HUES6 (cell line): ENCODE data around the gene COL15A1.

Experiments used
- H3K27ac ChIP-seq: 2 replicates; pipeline ENCODE4 v1.7.0; 2013; ENCODE audit warnings: low read depth, mild to moderate bottlenecking, low read length, inconsistent platforms
- H3K27me3 ChIP-seq: 2 replicates; pipeline ENCODE4 v1.6.1; 2013; ENCODE audit warnings: low read length; ENCODE audit not compliant: control insufficient read depth, insufficient read depth
- H3K36me3 ChIP-seq: 2 replicates; pipeline ENCODE4 v1.6.1; 2013; ENCODE audit warnings: low read length; ENCODE audit not compliant: control insufficient read depth, insufficient read depth
- H3K4me1 ChIP-seq: 2 replicates; pipeline ENCODE4 v1.6.1; 2013; ENCODE audit warnings: low read length; ENCODE audit not compliant: control insufficient read depth, insufficient read depth
- H3K4me3 ChIP-seq: 2 replicates; pipeline ENCODE4 v1.5.1; 2013; ENCODE audit warnings: low read depth, low read length
- H3K9ac ChIP-seq: one replicate; pipeline ENCODE4 v1.6.1; 2013; ENCODE audit warnings: mild to moderate bottlenecking, low read length
- H3K9me3 ChIP-seq: 2 replicates; pipeline ENCODE4 v1.6.1; 2013; ENCODE audit warnings: low read depth, low read length; ENCODE audit not compliant: control insufficient read depth, insufficient read depth

COL15A1 gene

DNA sequence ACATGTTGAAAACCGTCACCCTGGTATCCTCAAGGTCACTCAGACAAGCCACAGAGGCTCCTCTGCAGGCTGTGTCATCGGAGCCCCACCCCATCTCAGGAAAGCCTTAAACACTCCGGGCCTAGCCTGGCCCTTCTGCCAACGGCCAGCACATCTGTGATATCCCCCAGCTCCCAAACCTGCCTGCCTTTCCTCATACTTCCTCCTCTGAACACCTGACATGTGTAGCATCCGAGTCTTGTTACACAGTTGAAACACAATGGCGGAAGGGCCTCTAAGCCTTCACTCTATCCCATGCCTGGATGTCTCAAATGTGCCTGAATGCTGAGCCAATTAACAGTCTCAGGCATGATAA is 128.3 kb downstream of the COL15A1 start:
- H3K27me3 ChIP-seq = no peaks in the 10 kb centered on the region
- no peaks in the 10 kb centered on the region for H3K9me3 ChIP-seq
- no peaks in the 10 kb centered on the region; the same call in 1 of the 2 replicates for H3K4me1 ChIP-seq
- no peaks in the 10 kb centered on the region for H3K36me3 ChIP-seq
- H3K9ac ChIP-seq = no peak overlapping the region
- H3K4me3 ChIP-seq = no peak overlapping the region
- H3K27ac ChIP-seq = no peak overlapping the region

- H3K27ac ChIP-seq = no peak overlapping the region
- no peak overlapping the region for H3K9ac ChIP-seq
- no peak overlapping the region for H3K4me3 ChIP-seq
- H3K9me3 ChIP-seq = no peaks in the 10 kb centered on the region
- H3K4me1 ChIP-seq = no peaks in the 10 kb centered on the region; the same call in 1 of the 2 replicates
- no peaks in the 10 kb centered on the region for H3K36me3 ChIP-seq
- H3K27me3 ChIP-seq = no peaks in the 10 kb centered on the region
These were observed 129.6 kb downstream of the COL15A1 start for GRCh38 chr9:99073347-99073746.

- Histone ChIP-seq H3K9ac (no peak overlapping the region), H3K27me3 (no peaks in the 10 kb centered on the region), H3K4me1 (no peaks in the 10 kb centered on the region; the same call in 1 of the 2 replicates), H3K36me3 (no peaks in the 10 kb centered on the region), H3K27ac (no peak overlapping the region), H3K9me3 (no peaks in the 10 kb centered on the region), H3K4me3 (no peak overlapping the region)
These were observed 130.5 kb downstream of the COL15A1 start for GRCh38 chr9:99073985-99074901.

DNA sequence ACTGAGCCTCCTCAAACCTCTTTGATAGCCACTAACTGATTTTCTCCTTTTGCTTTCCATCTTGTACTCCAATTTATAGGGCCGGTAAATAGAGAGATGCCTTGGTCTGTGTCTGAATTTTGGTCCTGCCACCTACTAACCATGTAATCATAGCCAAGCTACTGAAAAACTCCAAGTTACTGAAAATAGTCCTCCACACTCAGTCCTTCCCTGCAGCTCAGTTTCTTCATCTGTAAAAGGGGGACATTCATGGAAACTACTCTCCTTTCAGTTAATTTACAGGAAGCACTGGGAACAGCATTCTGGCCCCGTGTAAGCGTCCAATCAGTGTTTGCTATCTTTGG is 131.2 kb downstream of the COL15A1 start:
- Histone ChIP-seq H3K4me3 (no peak overlapping the region), H3K36me3 (no peaks in the 10 kb centered on the region), H3K27me3 (no peaks in the 10 kb centered on the region), H3K27ac (no peak overlapping the region), H3K9me3 (no peaks in the 10 kb centered on the region), H3K9ac (no peak overlapping the region), H3K4me1 (no peaks in the 10 kb centered on the region; the same call in 1 of the 2 replicates)

DNA sequence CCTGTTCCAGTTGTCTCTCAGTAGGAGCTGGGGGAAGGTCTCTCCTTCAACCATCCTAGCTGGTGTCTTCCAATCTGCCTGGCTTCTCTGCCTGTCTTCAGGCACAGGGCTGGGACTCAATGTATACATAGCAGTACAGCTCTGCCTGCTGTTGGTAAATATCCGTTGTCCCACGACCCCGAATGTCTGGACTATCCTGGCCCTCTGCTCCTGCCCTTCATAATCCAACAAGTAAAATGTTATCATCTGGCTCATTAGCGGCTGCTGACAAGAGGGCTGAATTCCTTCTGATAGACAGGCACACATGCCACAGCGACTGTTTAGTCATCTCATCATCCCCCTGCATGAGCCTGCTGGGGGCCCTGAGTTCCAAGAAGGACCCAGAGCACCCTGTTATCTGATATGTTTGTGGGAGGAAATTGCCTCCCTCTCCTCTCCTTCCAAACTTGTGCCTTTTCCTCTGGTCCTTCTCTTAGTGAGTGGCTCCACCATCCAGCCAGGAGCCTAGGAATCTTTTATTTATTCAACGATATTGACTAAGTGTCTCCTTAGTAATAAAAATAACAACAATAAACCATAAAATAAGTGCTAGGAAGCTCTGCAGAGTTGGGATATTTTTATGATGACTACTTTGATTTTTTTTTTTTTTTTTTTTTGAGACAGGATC is 131.7 kb downstream of the COL15A1 start:
- Histone ChIP-seq H3K36me3 (no peaks in the 10 kb centered on the region), H3K9ac (no peak overlapping the region), H3K27ac (no peak overlapping the region), H3K4me3 (no peak overlapping the region), H3K27me3 (no peaks in the 10 kb centered on the region), H3K9me3 (no peaks in the 10 kb centered on the region), H3K4me1 (no peaks in the 10 kb centered on the region; the same call in 1 of the 2 replicates)

DNA sequence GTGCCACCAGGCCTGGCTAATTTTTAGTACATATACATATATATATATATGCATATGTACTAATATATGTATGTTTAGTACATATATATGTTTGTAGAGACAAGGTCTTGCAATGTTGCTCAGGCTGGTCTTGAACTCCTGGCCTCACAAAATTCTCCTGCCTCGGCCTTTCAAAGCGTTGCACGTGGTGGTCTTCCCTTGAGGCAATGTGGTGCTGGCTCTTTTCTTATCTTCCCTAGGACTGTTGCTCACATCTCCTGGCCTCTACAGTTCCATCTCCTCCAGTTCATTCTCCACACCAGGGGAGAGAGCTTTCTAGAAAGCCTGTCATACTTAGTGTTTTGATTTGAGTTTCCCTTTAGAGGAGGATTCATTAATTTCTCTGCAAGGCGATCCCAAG is 132.3 kb downstream of the COL15A1 start:
- Histone ChIP-seq H3K27me3 (no peaks in the 10 kb centered on the region), H3K27ac (no peak overlapping the region), H3K36me3 (no peaks in the 10 kb centered on the region), H3K9me3 (no peaks in the 10 kb centered on the region), H3K4me3 (no peak overlapping the region), H3K4me1 (no peaks in the 10 kb centered on the region; the same call in 1 of the 2 replicates), H3K9ac (no peak overlapping the region)

DNA sequence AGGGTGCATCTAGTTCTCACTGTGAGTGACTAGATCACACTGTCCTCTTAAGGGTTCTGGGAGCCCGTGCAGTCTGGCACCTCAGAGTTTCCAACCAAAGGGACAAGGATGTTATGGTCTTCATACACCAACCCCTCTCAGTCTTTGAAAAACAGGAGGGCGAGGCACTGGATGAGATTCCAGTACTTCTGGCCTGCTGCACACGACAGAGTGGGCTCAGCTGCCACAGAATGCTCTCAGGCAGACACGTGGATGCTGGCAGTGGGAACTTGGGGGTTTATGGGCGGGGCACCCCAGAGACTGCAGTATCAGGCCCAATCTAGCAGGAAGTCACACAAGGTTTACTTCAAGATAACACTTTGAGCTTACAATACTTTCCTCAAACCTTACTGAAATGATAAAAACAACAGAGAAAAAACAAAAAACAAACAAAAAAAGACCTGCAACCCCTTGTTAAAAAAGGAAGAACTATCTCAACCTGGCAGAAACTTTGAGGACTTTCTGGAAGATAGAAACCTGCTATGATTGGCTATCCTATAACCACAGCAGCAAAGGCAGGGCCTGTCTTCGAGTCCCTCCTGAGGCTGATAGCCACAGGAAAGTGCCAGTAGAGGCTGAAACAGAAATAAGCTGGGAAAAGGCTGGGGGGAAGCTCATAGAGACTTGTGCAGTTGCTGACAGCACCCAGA is 132.9 kb downstream of the COL15A1 start:
- no peak overlapping the region for H3K9ac ChIP-seq
- H3K36me3 ChIP-seq = no peaks in the 10 kb centered on the region
- no peaks in the 10 kb centered on the region for H3K27me3 ChIP-seq
- no peak overlapping the region for H3K27ac ChIP-seq
- no peaks in the 10 kb centered on the region; the same call in 1 of the 2 replicates for H3K4me1 ChIP-seq
- no peak overlapping the region for H3K4me3 ChIP-seq
- no peaks in the 10 kb centered on the region for H3K9me3 ChIP-seq

DNA sequence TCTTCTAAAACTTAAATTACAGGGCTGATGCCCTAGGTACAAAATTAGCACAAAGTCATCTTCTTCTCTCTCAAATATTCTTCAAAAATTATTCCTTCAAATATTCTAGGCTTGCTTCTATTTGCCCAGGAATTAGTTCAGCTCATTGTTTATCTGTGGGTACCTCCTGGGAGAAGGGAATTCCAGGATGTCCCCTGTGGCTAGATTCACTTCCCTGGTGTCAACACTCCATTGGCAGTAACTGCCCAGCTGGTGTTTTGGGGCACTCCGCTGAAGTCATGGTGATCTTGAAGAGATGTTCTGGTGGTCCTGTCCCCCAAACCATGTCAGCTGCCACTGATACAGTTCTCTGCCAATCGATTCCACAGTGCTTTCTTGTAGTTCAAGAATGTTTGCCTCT is 135.0 kb downstream of the COL15A1 start:
- Histone ChIP-seq H3K36me3 (no peaks in the 10 kb centered on the region), H3K4me3 (no peak overlapping the region), H3K4me1 (no peaks in the 10 kb centered on the region; the same call in 1 of the 2 replicates), H3K27me3 (no peaks in the 10 kb centered on the region), H3K27ac (no peak overlapping the region), H3K9ac (no peak overlapping the region), H3K9me3 (0 out of 2 replicates have a peak, but pooled peaks cover 5% of the 10 kb centered on the region)

DNA sequence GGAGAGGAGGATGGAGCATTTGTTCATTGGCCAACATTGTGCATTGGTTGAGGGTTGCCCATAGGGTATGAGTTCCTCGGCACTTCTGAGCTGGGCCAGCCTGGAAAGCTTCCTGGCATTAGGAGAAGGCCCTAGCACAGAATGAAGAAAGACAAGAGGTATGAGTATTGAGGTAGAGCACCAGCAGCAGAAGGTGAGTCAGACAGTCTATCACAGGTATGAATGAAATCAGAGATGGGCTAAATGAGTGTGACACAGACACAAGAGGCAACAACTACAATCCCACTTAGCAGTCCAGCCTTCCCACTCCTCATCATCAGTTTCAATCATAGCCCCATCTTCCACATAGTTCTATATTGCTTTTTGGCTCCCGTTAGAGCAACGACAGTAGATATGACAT is 135.8 kb downstream of the COL15A1 start:
- no peaks in the 10 kb centered on the region for H3K27me3 ChIP-seq
- 0 out of 2 replicates have a peak, but pooled peaks cover 5% of the 10 kb centered on the region for H3K9me3 ChIP-seq
- H3K9ac ChIP-seq = no peak overlapping the region
- no peak overlapping the region for H3K27ac ChIP-seq
- H3K4me3 ChIP-seq = no peak overlapping the region
- no peaks in the 10 kb centered on the region for H3K36me3 ChIP-seq
- no peaks in the 10 kb centered on the region; the same call in 1 of the 2 replicates for H3K4me1 ChIP-seq

GRCh38 chr9:99083051-99083450 is 139.3 kb downstream of the COL15A1 start:
- Histone ChIP-seq H3K27me3 (no peaks in the 10 kb centered on the region), H3K27ac (no peak overlapping the region), H3K9ac (no peak overlapping the region), H3K4me1 (no peaks in the 10 kb centered on the region), H3K9me3 (0 out of 2 replicates have a peak, but pooled peaks cover 5% of the 10 kb centered on the region), H3K36me3 (no peaks in the 10 kb centered on the region), H3K4me3 (no peak overlapping the region)
